ENCODE results near the gene KCNE2.
"Not testable (repeated sequence)": the region's sequence is repeated elsewhere in the genome, so short reads cannot be mapped to it uniquely, and the experiment has no call there.

Gene KCNE2

GRCh38 chr21:34400522-34400921, 36.7 kb downstream of the KCNE2 start:
- FAIRE-seq: not testable (repeated sequence)

GRCh38 chr21:34404742-34405141, 40.9 kb downstream of the KCNE2 start:
- FAIRE-seq; DNase-seq (ENCODE audit: insufficient read length): not testable (repeated sequence)

More at GRCh38 chr21:34400522-34400921, 36.7 kb downstream of the KCNE2 start:
- DNase-seq (ENCODE audit: insufficient read length): not testable (repeated sequence)

- not testable (repeated sequence) for DNase-seq (ENCODE audit: insufficient read length); FAIRE-seq
These were observed 41.9 kb downstream of the KCNE2 start for GRCh38 chr21:34405686-34406085.

GRCh38 chr21:34406102-34406501, 42.3 kb downstream of the KCNE2 start:
- not testable (repeated sequence) for FAIRE-seq; DNase-seq (ENCODE audit: insufficient read length)

- not testable (repeated sequence) for FAIRE-seq; DNase-seq (ENCODE audit: insufficient read length)
These were observed 42.9 kb downstream of the KCNE2 start for GRCh38 chr21:34406676-34407075.

- not testable (repeated sequence) for DNase-seq (ENCODE audit: insufficient read length); FAIRE-seq
These were observed 43.5 kb downstream of the KCNE2 start for GRCh38 chr21:34407294-34407693.

GRCh38 chr21:34417448-34418077, 53.8 kb downstream of the KCNE2 start:
- FAIRE-seq: peak; percentile 9
- DNase-seq (ENCODE audit: insufficient read length): not testable (repeated sequence)
